HG03108 (cell line): ENCODE results near the gene SCP2.

ENCODE experiments used
- ATAC-seq: cut with Tn5 transposase; IDR thresholded peaks from one replicate; pipeline ENCODE4 v1.9.1; 2021; ENCODE audit warnings: moderate library complexity; ENCODE audit not compliant: unreplicated experiment

The SCP2 gene

DNA sequence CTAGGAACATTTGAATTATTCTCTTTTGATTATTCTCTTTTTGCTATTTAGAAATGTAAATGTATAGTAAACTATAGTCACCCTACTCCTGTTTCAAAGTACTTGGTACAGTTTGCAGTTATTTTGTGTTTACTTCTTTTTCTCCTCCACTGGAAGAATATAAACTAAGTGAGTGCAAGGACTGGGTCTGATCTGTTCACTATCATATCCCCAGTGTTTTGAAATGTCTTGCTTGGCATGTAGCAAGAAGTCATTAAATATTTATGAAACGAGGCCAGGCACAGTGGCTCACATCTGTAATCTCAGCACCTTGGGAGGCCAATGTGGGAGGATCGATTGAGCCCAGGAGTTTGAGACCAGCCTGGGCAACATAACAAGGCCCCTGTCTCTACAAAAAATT lies 99.2 kb downstream of the SCP2 start:
- no peak for ATAC-seq

DNA sequence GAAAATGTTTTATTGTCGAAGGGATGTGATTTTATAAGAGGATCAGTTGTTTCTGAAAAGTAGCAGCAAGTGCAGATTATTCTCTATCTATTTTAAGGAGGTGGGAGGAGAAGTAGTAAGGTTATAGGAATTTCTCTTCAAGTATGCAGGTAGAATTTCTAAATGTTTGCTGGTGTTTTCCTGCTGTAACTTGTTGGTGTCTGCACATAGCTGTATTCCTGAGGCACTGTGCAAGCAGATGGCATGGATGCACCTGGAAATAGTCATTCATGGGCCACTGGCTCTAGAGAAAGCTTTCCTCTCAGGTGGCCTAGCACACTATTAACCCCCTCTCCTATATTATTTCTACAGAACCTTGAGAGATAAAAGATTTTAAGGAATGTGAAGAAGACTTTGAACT lies 104.7 kb downstream of the SCP2 start:
- no peak for ATAC-seq

DNA sequence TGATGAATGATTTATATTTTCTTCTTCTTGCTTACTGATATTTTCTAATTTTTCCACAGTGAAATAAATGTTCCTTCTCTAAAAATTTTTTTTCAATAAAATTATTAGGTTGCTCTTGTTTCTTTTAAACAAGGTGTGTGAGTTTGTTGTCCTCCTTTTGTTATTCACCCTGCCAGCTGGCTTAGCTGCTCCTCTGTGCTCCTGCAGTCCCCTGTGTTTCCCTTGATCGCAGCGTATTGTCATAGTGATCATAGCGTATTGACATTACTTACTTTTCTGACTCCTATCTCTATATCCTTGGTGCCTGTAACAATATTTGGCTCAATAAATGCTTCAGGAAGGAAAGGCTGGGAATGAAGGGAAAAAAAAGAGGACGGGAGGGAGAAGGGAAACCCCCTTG lies 110.1 kb downstream of the SCP2 start:
- ATAC-seq, result no peak

DNA sequence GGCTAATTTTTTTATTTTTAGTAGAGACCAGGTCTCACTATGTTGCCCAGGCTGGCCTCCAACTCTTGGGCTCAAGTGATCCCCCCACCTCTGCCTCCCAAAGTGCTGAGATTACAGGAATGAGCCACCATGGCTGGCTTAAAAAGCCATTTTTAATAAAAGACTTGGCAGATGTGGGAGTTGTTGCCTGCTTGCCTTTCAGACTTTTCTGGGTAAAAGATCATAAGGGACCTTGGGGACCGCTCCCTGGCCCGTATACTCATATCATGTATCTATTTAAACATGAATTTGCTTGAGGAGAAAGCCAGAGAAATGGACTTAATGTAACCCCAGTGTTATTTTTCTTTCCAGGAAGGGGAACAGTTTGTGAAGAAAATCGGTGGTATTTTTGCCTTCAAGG lies 111.5 kb downstream of the SCP2 start:
- no peak for ATAC-seq

DNA sequence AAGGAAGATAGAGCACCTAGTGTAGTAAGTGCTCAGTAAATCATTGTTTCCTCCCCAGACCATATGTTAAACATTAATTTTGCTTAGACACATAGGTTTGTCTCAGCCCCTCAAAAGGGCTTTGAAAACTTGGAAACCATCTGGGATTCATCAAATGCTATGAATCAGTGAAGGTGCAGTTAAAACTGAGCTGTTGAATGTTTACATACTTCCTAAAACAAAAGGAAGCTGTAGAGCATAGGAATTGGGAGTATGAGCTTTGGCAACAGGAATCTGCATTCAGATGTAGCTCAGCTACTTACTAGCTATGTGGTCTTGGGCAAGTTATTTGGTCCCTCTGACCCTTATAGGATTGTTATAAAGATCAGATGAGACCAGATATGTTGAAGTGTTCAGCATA lies 116.2 kb downstream of the SCP2 start:
- ATAC-seq, result no peak

DNA sequence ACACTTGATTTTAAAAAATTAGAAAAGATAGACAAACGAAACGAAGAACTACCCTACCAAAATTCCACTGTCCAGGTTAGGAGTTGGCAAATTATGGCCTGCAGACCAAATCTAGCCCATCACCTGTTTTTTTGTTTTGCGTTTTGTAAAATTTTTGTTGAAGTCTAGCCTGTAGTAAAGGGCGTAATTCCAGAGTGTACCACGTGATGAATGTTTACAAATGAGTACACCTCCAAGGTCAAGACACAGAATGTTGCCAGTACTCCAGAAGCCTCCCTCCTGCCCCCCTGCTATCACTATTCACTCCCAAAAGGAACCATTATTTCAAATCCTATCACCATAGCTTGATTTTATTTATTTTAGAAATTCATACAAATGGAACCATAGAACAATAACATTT lies 117.8 kb downstream of the SCP2 start:
- ATAC-seq, result no peak

DNA sequence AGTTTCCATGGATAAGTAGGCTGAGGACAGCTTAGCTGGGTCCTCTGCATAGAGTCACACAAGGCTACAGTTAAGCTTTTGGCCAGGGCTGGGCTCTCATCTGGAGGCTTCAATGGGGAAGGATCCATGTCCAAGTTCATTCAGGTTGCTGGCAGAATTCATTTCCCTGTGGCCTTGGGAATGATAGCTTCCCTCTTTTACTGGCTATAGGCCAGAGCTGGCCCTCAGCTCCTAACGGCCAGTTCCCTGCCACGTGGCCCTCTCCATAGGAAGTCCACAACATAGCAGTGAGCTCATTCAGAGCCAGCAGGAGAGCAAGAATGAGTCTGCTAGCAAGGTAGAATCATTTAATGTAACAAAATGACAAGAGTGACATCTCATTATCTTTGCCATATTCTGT lies 119.9 kb downstream of the SCP2 start:
- no peak for ATAC-seq

DNA sequence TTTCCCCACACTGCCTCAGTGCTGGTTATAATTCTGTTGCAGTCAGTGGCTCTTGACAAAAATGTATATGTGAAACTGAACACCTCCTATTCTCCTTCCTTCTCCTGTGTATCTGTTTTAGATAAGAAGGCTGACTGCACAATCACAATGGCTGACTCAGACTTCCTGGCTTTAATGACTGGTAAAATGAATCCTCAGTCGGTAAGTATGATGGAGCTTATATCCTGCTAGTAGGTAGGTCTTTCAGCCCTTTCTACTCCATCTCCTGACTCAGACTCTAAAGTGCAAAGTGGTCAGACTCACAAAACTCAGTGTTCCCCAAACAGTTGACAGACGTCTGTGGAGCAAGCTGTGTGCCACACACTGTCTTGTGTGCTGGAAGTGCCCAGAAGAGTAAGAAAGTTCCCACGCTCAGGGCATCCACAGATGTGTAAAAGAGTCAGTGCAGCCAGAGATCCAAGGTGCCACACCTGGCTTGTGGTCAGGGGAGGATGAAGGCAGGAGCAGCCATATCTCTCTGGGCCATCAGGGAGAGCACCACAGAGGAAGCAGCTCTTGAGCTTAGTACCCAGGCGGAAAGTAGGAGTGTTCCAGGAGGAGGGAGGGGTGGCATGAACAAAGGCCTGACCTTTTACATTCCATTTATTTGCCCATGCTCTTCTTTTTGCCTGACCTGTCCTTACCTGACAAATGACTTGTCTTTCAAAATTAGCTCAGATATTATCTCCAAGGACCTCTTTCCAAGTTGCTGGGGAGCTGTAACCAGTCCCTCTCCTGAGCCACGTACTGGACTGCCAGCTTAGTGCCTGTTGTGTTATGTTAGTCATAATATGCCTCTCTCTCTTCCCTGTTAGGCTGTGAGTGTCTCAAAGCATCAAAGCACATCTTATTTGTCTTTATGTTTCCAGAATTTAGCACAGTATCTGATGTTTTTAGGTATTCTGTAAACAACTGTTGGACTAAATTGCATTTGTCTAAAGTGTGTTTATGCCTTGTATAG lies 121.0 kb downstream of the SCP2 start:
- ATAC-seq, result no peak

DNA sequence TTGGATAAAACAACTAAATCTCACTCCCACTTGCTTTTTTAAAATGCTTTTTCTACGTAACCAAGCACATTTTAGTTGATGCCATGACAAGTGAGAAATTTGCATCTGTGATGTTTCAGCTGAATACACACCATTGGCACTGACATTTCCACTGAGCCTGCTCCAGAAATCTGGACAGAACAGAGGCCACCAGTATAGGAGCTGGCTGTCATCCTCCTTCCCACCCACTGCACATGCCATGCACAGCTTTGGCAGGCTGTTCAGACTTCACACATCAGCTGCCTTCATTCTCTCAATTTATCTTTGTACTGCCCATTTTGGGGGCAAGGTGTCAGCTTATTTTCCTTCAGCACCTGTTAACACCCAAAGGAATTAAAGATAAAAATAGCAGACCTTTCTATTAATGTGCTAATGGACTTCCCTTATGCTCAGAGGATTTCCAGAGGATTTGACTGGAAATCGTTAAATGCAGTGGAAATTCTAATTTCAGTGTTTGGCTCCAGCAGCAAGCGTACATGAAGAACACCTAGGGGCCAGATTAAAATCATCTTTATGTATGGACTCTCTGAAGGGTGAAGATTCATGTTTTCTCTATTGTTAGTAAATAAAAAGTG lies 122.0 kb downstream of the SCP2 start:
- no peak for ATAC-seq

DNA sequence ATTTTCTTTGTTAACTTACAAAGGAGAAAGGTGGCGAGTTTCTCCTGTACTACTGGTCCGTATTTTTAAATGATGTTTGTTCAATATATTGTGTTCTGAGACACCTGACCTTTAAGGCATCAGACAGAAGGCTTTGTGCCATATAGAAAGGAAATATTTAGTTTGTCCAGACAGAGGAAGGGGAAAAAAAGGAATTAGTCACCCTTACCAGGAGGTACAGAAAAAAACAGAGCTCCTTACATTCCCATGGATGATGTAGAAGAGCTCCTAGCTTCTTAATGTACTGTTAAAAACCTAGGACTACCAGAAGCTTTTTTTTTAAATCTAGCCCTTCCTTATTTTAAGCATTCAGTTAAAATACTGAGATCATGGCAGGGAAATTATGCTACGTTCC lies 122.5 kb downstream of the SCP2 start:
- ATAC-seq, result no peak

DNA sequence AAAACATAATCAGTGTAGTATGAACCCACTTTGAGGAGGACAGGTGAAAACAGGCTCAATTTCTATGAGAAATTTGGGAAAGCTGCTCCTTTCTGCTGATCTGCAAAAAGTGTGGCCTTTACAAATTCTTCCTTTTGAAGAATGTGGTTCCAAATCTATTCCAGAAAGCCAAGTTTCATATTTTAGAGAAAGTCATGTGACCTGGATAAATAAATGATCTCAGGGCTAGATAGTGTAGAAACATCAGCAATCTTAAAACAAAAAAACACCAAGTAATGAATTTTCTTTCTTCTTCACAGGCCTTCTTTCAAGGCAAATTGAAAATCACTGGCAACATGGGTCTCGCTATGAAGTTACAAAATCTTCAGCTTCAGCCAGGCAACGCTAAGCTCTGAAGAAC lies 123.2 kb downstream of the SCP2 start:
- no peak for ATAC-seq

DNA sequence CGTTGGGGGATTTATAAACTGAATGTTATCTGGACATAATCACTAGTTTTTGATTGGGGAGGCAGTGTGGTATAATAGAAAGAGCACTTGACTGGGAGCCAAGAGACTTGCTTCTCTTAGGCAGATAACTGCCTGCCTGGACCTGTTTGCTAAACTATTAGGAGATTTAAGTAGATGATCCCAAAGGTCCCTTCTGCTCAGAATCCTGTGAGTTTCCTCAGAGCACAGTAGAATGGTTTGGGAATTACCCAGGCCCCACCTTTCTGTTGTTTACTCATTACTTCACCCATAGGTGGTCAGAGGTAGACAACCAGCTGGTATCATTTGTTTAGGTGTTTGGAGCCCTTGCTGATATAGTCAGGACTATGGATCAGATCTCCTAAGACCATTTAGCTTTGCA lies 124.6 kb downstream of the SCP2 start:
- ATAC-seq, result no peak

DNA sequence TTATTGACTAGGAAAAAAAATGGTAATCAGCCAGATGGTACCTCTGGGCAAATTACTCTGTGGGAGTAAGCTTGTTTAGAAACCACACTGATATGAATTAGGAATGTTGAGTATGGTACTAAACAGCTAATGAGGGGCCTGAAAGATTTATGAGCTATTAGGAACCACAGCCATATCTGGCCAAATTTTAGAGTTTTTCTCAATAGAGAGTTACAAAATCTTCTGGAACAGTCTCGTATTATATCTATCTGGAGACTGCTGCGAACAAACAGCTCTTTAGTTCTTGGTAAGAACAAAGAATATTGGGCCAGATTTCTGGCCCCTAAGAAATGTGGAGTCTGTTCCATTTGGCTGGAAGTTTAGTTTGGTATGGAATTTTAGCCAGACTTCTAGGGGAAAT lies 130.1 kb downstream of the SCP2 start:
- ATAC-seq, result no peak

DNA sequence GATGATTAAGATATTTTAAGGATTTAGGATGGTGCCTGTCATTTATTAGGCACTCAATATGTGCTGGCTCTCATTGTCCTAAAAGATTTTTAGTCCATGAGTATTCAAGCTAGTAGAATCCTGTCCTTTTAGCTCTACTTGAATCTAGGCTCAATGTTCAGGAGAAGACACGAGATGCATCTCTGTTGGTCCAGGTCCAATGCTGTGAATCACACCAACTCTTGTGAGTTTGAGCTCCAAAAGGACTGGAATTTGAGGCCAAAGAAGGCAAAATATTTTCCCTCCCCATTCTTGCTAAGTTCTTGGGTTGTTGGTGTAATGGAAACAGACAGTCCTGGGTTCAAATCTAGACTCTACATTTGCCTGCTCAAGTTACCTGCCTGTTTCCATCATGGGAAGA lies 133.5 kb downstream of the SCP2 start:
- no peak for ATAC-seq

DNA sequence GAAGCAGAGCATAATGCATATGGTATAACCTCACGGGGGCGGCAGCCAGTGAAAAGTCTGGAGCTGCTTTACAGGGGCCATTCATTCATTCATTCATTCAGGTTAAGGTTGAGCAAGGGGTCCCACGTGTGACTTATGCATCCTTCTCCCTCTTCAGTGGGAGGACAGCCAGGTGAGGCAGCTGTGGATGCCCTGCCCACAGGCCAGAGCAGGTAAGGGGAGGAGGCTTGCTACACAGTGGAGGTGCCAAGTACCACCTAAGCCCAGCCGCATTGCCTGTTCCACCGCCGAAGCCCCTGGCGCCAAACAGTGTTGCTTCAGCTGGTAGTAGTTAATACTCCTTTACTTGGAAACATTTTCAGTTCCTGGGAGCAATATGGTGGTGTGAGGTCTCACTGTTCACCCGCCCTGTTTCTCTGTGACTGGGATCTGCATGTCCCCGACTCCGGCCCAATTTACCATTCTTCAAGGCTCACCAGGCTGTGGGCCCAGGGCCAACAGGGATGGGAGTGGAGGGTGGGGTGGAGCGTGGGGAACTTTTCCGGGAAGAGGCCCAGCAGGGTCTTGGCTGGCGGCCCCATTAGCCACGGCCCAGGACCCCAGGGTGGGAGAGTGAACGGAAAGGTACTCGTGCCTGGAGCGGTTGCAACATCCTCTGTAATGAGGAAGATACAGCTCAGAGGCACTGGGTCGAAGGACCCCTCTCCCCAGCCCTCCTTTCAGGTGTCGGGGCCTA lies 134.2 kb downstream of the SCP2 start:
- no peak for ATAC-seq

DNA sequence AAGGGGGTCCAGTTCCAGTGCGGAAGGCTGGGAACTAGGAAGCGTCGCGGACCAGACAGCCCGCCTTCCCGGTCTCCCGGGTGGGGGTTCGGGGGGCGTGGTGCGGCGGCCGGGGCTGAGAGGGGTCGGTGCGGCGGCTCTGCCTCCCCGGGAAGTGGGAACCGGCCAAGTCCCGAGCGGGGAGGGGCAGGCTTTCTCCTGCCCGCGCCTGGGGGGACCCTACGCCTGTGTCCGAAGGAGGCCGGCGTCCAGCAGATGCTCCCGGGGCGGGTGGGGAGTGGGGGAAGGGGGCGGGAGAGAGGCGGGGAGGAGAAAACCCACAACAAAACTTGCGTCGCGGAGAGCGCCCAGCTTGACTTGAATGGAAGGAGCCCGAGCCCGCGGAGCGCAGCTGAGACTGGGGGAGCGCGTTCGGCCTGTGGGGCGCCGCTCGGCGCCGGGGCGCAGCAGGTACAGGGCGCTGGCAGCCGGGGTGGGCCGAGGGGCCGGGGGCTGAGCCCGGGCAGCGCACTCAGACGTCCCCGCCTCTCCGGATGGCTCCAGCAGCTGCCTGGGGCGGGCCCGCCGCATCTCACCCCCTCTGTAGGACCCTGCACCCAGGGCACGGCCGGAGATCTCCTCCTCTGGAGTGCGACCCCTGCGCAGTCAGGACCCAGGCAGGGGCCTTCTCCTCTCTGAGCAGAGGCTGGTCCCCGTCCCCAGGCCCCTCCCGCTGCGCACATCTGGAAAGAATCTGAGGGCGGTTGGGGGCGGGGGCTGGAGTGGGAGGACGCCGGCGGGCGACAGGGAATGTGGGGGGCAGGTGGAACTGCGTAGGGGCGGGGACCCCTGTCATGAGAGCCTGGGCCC lies 135.0 kb downstream of the SCP2 start, which contains the start of gene PODN:
Gene PODN (plus strand): TSS at position 355 of the 849 bp plus-strand sequence. CDS start 7,643 bp downstream, outside the sequence.
- ATAC-seq, result no peak

DNA sequence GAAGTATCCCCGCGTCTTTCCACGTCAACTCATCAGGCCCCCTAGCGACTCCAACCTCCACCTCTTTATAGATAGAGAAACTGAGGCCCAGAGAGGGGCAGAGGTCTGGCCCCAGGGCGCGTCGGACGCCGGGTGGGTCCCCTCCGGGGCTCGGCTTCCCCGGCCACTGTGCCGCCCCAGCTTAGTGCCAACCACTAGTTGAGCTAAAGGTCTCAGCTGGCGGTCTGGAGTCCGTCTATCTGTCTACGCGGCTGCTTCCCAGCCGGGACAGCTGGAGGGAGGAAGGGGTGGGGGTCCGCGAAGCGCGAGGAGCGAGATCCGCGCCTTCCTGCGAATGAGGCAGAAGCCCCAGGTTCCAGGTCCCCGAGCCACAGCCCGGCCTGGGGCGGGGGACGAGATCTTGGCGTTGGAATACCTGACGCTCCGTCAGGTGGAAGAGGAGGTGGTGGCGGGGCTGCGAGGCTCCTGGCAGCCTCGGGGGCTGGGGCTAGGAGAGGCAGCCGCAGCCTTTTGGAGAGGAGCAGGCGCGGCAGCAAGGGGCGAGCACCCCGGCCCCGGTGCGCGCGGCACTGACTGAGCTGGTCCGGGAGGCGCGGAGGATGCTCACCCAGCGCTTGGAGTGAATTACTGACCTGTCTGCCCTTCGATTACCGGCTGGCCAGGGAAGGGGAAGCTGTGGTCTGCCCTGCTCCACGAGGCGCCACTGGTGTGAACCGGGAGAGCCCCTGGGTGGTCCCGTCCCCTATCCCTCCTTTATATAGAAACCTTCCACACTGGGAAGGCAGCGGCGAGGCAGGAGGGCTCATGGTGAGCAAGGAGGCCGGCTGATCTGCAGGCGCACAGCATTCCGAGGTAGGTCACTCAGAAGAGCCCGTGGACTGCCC lies 135.9 kb downstream of the SCP2 start:
- ATAC-seq, result no peak

DNA sequence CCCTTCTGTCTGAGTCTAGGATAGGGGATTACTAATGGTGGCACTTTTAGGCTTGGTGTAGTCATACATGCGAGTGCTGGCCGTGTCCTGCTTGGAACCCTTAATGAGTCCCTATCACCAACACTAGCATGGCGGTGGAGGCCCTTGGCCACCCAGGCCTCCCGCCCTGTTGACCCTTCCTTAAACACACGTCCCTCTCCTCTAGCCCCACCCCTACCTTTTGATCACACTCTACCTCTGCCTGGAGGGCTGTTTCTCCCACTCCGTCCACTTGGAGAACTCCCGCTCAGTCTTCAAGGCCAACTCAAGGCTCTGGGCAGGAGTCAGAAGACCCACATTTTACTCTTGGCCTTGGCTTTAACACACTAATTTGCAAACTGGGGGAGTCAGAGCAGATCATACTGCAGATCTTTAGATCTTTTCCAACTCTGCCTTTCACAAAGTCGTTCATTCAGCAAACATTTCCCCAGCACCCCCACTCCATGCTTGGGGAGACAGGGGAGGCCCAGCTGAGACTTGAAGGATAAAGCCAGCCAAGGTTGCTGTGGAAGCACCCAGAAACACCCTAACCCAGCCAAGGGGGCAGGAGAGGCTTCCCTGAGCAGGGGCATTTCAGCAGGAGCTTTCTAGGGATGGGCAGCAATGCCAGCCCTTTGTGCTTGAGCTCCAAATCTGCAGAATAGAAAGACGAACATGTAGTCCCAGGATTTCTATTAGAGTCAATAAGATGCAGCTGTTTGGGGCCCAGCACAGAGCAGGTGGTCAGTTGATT lies 136.9 kb downstream of the SCP2 start:
- ATAC-seq, result no peak

DNA sequence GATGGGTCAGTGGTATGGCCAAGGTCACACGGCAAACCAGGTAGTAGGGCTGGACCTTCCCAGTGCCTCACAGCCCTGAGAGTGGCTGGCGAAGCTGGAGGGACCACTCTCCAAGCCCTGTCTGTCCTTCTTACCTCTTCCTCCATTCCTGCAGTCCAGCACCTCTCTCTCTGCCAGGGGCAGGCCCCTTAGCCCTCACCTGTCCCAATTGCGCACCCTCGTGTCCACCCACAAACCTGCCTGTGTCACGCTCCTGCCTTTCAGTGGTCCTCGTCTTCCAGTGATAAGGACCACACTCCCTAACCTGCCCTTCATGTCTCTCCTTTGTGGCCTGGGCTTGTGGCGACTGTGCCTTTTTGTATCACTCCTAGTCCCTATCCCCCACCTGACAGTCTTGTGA lies 138.3 kb downstream of the SCP2 start:
- no peak for ATAC-seq
